K562 (cell line): Measurements from ENCODE around the gene LNPEP.

Source experiments
- ARNT ChIP-seq, 2 experiments: fragments of 450-650 bp; IDR thresholded peaks; 2 replicates each; pipeline ENCODE4 v1.6.1; 2016; ENCODE audit warnings: mild to moderate bottlenecking in 1 of 2
- HCFC1 ChIP-seq: IDR thresholded peaks from 2 replicates; pipeline ENCODE4 v1.6.1; 2012; ENCODE audit warnings: low read depth, low read length, improper control_type of control experiment
- SP1 ChIP-seq: sonication (generic); formaldehyde crosslinking; IDR thresholded peaks from 2 replicates; pipeline ENCODE4 v1.8.1; 2022; ENCODE audit warnings: mild to moderate bottlenecking, missing genetic modification reagents
- ZNF778 ChIP-seq: fragments of 450-650 bp; formaldehyde crosslinking; IDR thresholded peaks from 2 replicates; pipeline ENCODE4 v1.4.0; 2020; ENCODE audit warnings: mild to moderate bottlenecking, moderate library complexity

GRCh38 chr5:96919754-96920197, 16.1 kb upstream of the LNPEP start:
- no peak for TF ChIP-seq ZNF778 (CRISPR knock-in tag)
- no peak for TF ChIP-seq HCFC1
- TF ChIP-seq SP1 (CRISPR knock-in tag): no peak
- no peak for TF ChIP-seq ARNT (IDR thresholded peaks at IDR 0.05)
